HEK293 (cell line): ENCODE measurements around the gene LY9.

Source experiments
- CTCF ChIA-PET: fragments of 350-600 bp; formaldehyde crosslinking; extraction: SDS; loops from one replicate; lab custom pipeline; 2021; ENCODE audit warnings: antibody characterized with exemption; lab: Yijun Ruan, JAX
- POLR2A ChIA-PET: fragments of 300-600 bp; formaldehyde crosslinking; extraction: SDS; loops from one replicate; lab custom pipeline; 2020; ENCODE audit warnings: antibody characterized with exemption, inconsistent platforms; lab: Yijun Ruan, JAX
- H3K27ac ChIP-seq: fragments of 200-500 bp; sonication (Bioruptor generic); 2 replicates; pipeline ENCODE4 v1.5.1; 2014; ENCODE audit warnings: low read depth, low read length, control low read depth, inconsistent platforms; ENCODE audit errors: extremely low read depth
- H3K36me3 ChIP-seq, 2 experiments: fragments of 200-500 bp in 1 of 2; sonication (Bioruptor generic) in 1 of 2; 1 replicate in 1 of 2; 2 replicates in 1 of 2; pipeline ENCODE4 v1.5.1; 2014 to 2017; ENCODE audit warnings: inconsistent platforms in 2 of 2, low read length in 2 of 2; ENCODE audit not compliant: control insufficient read depth in 2 of 2, insufficient read depth in 1 of 2
- H3K4me1 ChIP-seq: fragments of 200-500 bp; sonication (Bioruptor generic); 2 replicates; pipeline ENCODE4 v1.5.1; 2014; ENCODE audit warnings: mild to moderate bottlenecking, low read length, inconsistent platforms; ENCODE audit not compliant: control insufficient read depth, insufficient read depth
- H3K4me3 ChIP-seq: 2 replicates; pipeline ENCODE4 v1.5.1; 2011; ENCODE audit warnings: low read depth, mild to moderate bottlenecking, control low read depth, low read length, moderate library complexity
- H3K9me3 ChIP-seq: fragments of 200-500 bp; sonication (Bioruptor generic); 2 replicates; pipeline ENCODE4 v1.5.1; 2014; ENCODE audit warnings: low read depth, low read length, inconsistent platforms; ENCODE audit not compliant: control insufficient read depth, insufficient read depth
- HOXC10 ChIP-seq: sonication (generic); formaldehyde crosslinking; IDR thresholded peaks from 2 replicates; pipeline ENCODE4 v1.8.1; 2023; ENCODE audit warnings: mild to moderate bottlenecking, missing genetic modification reagents
- MYNN ChIP-seq: fragments of 450-650 bp; formaldehyde crosslinking; IDR thresholded peaks from 2 replicates; pipeline ENCODE4 v1.5.1; 2016; ENCODE audit warnings: missing biosample characterization, missing genetic modification characterization, borderline replicate concordance
- PRDM2 ChIP-seq: fragments of 450-650 bp; formaldehyde crosslinking; IDR thresholded peaks from 2 replicates; pipeline ENCODE4 v1.5.1; 2016; ENCODE audit warnings: missing biosample characterization, missing genetic modification characterization, borderline replicate concordance
- SALL2 ChIP-seq: fragments of 450-650 bp; formaldehyde crosslinking; IDR thresholded peaks from 2 replicates; pipeline ENCODE4 v1.5.0; 2017; ENCODE audit warnings: missing biosample characterization, mild to moderate bottlenecking, missing genetic modification characterization, borderline replicate concordance
- TCF7L2 ChIP-seq: IDR thresholded peaks from 2 replicates; pipeline ENCODE4 v1.6.1; 2011; ENCODE audit warnings: low read depth, mild to moderate bottlenecking, inconsistent platforms, low read length, moderate library complexity, borderline replicate concordance
- ZBTB11 ChIP-seq: fragments of 450-650 bp; formaldehyde crosslinking; conservative IDR thresholded peaks from 2 replicates; pipeline ENCODE4 v1.5.1; 2016; ENCODE audit warnings: low read depth, missing biosample characterization, missing genetic modification characterization
- ZBTB20 ChIP-seq: fragments of 450-650 bp; formaldehyde crosslinking; IDR thresholded peaks from 2 replicates; pipeline ENCODE4 v1.5.1; 2016; ENCODE audit warnings: missing biosample characterization, missing genetic modification characterization
- ZFP69B ChIP-seq: fragments of 450-650 bp; formaldehyde crosslinking; IDR thresholded peaks from 2 replicates; pipeline ENCODE4 v1.5.1; 2016; ENCODE audit warnings: missing biosample characterization, missing genetic modification characterization
- ZIC2 ChIP-seq: fragments of 450-650 bp; formaldehyde crosslinking; IDR thresholded peaks from 2 replicates; pipeline ENCODE4 v1.5.1; 2016; ENCODE audit warnings: missing biosample characterization, missing genetic modification characterization
- ZNF10 ChIP-seq: fragments of 450-650 bp; formaldehyde crosslinking; IDR thresholded peaks from 2 replicates; pipeline ENCODE4 v1.5.1; 2017; ENCODE audit warnings: missing biosample characterization, missing genetic modification characterization
- ZNF239 ChIP-seq: fragments of 450-650 bp; formaldehyde crosslinking; IDR thresholded peaks from 2 replicates; pipeline ENCODE4 v1.5.1; 2016; ENCODE audit warnings: missing biosample characterization, missing genetic modification characterization
- ZNF248 ChIP-seq: fragments of 450-650 bp; formaldehyde crosslinking; IDR thresholded peaks from 2 replicates; pipeline ENCODE4 v1.5.1; 2017; ENCODE audit warnings: missing biosample characterization, missing genetic modification characterization
- ZNF366 ChIP-seq: fragments of 450-650 bp; formaldehyde crosslinking; conservative IDR thresholded peaks from 2 replicates; pipeline ENCODE4 v1.5.1; 2016; ENCODE audit warnings: missing biosample characterization, missing genetic modification characterization
- ZNF558 ChIP-seq: fragments of 450-650 bp; formaldehyde crosslinking; IDR thresholded peaks from 2 replicates; pipeline ENCODE4 v1.5.1; 2016; ENCODE audit warnings: missing biosample characterization, missing genetic modification characterization
- ZNF707 ChIP-seq: fragments of 450-650 bp; formaldehyde crosslinking; IDR thresholded peaks from 2 replicates; pipeline ENCODE4 v1.5.1; 2016; ENCODE audit warnings: missing biosample characterization, missing genetic modification characterization
- ZNF777 ChIP-seq: fragments of 450-650 bp; formaldehyde crosslinking; IDR thresholded peaks from 2 replicates; pipeline ENCODE4 v1.5.1; 2017; ENCODE audit warnings: missing biosample characterization, missing genetic modification characterization, borderline replicate concordance
- ZSCAN23 ChIP-seq: fragments of 450-650 bp; formaldehyde crosslinking; IDR thresholded peaks from 2 replicates; pipeline ENCODE4 v1.5.1; 2016; ENCODE audit warnings: missing biosample characterization, missing genetic modification characterization

Gene LY9

GRCh38 chr1:160761046-160761445 is 34.9 kb upstream of the LY9 start (continued):
- TF ChIP-seq ZBTB11 = no peak
- TF ChIP-seq PRDM2 = no peak

- Histone ChIP-seq H3K9me3 (no peaks in the 10 kb centered on the region), H3K4me1 (no peaks in the 10 kb centered on the region), H3K36me3 (no peaks in the 10 kb centered on the region), H3K27ac (no peak overlapping the region), H3K4me3 (no peak overlapping the region)
- TF ChIP-seq ZNF366 (no peak), ZNF248 (no peak), ZFP69B (no peak), ZNF707 (tag by site-specific recombination) (no peak), ZNF239 (tag by site-specific recombination) (no peak), ZNF777 (no peak), ZBTB20 (tag by site-specific recombination) (no peak), MYNN (tag by site-specific recombination) (no peak), ZNF10 (no peak), SALL2 (tag by site-specific recombination) (no peak), ZSCAN23 (no peak)
- ChIA-PET POLR2A (no interaction called here), CTCF (interaction anchor here (0.6 to 1.8 kb wide), 2 partner anchors 15 to 21 kb away, joined by 3 to 6 read pairs; no protein-coding TSS in a partner anchor)
Measured at GRCh38 chr1:160761886-160762285, 34.1 kb upstream of the LY9 start.

GRCh38 chr1:160763993-160764392 is 32.0 kb upstream of the LY9 start:
- Histone ChIP-seq H3K36me3 (no peaks in the 10 kb centered on the region), H3K9me3 (no peaks in the 10 kb centered on the region), H3K27ac (no peak overlapping the region), H3K4me1 (no peaks in the 10 kb centered on the region), H3K4me3 (no peak overlapping the region)
- POLR2A ChIA-PET = no interaction called here
- TF ChIP-seq ZNF558 (tag by site-specific recombination) = no peak
- no peak for TF ChIP-seq ZIC2 (tag by site-specific recombination)
- TF ChIP-seq HOXC10 = no peak
- no peak for TF ChIP-seq TCF7L2
- TF ChIP-seq, all 188 proteins: peak for 0
- CTCF ChIA-PET = interaction anchor here (0.5 to 2.0 kb wide), 4 partner anchors 14 to 502 kb away, joined by 3 to 9 read pairs (median 6); no protein-coding TSS in a partner anchor
